ENCODE measurements around the gene TBX3. TPM values are rescaled to one million over a fixed set of nuclear protein-coding genes. Genes with fewer than 3 reads are reported as not detected.

The TBX3 gene
- polyA plus RNA-seq, 3 donors from 2014 or later, result not detected

DNA sequence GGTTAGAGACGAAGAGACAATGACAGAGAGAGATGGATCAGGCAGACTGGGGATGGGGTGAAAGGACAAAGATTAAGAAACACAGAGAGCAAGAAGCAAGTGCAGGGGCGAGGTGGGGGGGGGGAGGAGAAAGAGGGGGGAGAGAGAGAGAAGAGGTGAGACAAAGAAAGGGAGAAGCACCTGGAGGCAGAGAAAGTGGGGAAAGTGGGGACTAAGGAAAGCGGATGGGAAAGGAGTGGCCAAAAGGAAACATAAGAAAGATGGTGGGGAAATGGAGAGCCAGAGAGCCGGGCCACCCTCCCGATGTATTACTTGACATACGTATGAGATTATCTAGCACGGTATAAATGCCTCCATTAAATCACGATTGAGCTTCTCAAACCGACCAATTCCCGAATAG lies 18.5 kb upstream of the TBX3 start:
- Mint-ChIP-seq H3K4me3 (no peak overlapping the region), H3K27ac (no peak overlapping the region), H3K9me3 (peaks cover 0 to 7% (median under 1%) of the 10 kb centered on the region in 6 donors), H3K36me3 (no peaks in the 10 kb centered on the region), H3K4me1 (no peaks in the 10 kb centered on the region), H3K27me3 (ENCODE audit: low read depth in 3 of 3) (peaks cover 13 to 19% (median 14%) of the 10 kb centered on the region in 3 donors)
- DNase-seq, result no peak

DNA sequence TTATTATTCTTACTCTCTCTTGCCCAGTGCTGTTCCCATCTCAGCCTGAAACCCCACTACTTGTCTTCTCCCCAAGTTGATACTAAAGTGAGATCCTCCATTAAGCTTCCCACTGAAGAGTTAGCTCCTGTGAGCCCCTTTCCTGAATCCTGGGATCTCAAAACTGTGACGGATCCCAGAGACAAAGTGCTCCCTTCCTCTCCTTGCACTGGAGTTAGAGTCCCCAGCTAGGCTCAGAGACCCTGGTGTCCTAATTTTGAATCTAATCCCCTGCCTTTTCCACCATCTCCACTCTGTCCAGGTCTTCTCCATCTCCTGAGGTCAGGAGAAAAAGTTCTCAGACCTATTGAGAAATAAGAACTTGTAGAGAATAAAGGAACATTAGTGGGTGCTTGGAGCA lies 17.6 kb upstream of the TBX3 start:
- peaks cover 13 to 26% (median 14%) of the 10 kb centered on the region in 3 donors for H3K27me3 Mint-ChIP-seq (ENCODE audit: low read depth in 3 of 3)
- H3K9me3 Mint-ChIP-seq, result peaks cover 0 to 7% (median under 1%) of the 10 kb centered on the region in 6 donors
- no peaks in the 10 kb centered on the region for H3K36me3 Mint-ChIP-seq
- DNase-seq, result no peak
- H3K27ac Mint-ChIP-seq, result no peak overlapping the region
- no peak overlapping the region for H3K4me3 Mint-ChIP-seq
- no peaks in the 10 kb centered on the region for H3K4me1 Mint-ChIP-seq

DNA sequence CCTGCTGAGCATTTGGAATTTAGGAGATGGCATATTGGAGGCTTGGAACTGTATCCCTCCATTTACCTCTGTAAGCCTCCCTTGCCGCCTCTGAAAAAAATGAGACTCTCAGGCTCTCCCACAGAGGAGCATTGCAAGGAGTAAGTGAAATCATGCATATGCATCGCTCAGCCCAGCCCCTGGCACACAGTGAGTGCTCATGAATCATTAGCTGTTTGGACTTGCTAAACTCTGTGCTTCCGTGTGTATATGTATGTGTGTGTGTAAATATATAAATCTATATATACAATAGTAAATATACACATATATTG lies 17.1 kb upstream of the TBX3 start:
- H3K4me3 Mint-ChIP-seq, result no peak overlapping the region
- H3K9me3 Mint-ChIP-seq, result peaks cover 0 to 7% (median under 1%) of the 10 kb centered on the region in 6 donors
- DNase-seq, result no peak
- H3K4me1 Mint-ChIP-seq, result no peaks in the 10 kb centered on the region
- H3K36me3 Mint-ChIP-seq, result no peaks in the 10 kb centered on the region
- H3K27me3 Mint-ChIP-seq (ENCODE audit: low read depth in 3 of 3), result peaks cover 14 to 29% (median 16%) of the 10 kb centered on the region in 3 donors
- no peak overlapping the region for H3K27ac Mint-ChIP-seq

DNA sequence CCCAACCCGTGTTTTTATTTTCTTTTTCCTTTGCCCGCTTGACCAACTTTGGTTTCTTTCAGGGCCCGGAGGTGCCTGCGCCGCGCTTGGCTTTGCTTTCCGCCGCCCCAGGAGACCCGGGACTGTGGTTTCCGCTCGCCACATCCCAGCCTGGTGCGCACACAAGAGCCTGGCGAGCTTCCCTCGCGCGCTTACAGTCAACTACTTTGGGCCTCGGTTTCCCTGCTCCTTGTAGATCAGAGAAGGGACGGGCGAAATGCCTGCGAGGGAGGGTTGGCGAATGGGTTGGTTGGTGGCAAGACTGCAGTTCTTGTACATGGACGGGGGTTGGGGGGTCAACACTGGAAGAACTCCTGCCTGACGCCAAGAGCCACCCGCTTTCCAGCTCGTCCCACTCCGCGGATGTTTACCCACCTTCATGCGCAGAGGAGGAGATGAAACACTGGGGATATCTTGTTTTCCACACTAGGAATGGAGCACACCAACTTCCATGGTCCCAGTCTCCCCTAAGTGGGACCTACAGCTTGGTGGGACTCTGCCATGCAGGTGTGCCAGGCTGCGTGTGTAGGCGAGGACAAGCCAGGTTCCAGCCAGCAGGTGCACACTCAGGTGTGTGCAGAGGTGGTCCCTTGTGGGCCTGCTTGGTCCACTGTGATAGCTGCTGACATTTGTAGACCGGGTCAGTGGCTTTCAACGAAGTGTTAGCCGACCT lies 16.6 kb upstream of the TBX3 start:
- H3K27me3 Mint-ChIP-seq (ENCODE audit: low read depth in 3 of 3), result peaks cover 18 to 32% (median 19%) of the 10 kb centered on the region in 3 donors
- H3K4me3 Mint-ChIP-seq, result no peak overlapping the region
- H3K9me3 Mint-ChIP-seq, result peaks cover 0 to 10% (median under 1%) of the 10 kb centered on the region in 6 donors
- no peak overlapping the region for H3K27ac Mint-ChIP-seq
- no peaks in the 10 kb centered on the region for H3K36me3 Mint-ChIP-seq
- DNase-seq, result no peak
- H3K4me1 Mint-ChIP-seq, result no peaks in the 10 kb centered on the region

DNA sequence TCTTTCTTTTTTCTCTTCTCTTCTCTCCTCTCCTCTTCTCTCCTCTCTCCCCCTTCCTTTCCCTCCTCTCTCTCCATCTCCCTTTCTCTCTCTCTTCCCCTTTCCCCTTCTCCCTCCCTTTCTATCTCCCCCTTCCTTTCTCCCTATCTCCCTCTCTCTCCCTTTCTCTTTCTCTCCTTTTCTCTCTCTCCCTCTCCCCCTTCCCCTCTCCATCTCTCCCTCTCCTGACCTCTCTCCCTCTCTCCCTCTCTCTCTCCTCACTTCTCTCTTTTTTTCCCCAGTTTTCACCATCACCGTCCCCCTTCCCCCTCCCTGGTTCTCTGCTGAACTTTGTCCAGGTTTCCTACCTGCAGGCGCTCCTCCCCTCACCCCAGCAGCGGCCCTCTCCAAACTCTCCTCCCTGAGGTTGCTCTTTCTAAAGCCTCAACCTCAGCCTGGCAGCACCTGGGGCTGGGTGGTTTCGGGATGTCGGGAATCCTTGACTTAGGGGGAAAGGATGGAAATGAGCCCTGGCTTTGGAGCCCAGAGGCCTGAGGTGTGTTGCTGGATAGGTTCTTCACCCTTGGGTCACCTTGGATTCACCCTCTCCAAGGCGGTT lies 14.7 kb upstream of the TBX3 start:
- H3K4me3 Mint-ChIP-seq, result no peak overlapping the region
- H3K36me3 Mint-ChIP-seq, result no peaks in the 10 kb centered on the region
- H3K4me1 Mint-ChIP-seq, result no peaks in the 10 kb centered on the region
- no peak overlapping the region for H3K27ac Mint-ChIP-seq
- H3K27me3 Mint-ChIP-seq (ENCODE audit: low read depth in 3 of 3), result peaks cover 21 to 47% (median 24%) of the 10 kb centered on the region in 3 donors
- DNase-seq, result no peak
- H3K9me3 Mint-ChIP-seq, result peaks cover 0 to 16% (median 1%) of the 10 kb centered on the region in 6 donors

- no peak overlapping the region for H3K27ac Mint-ChIP-seq
- no peaks in the 10 kb centered on the region for H3K36me3 Mint-ChIP-seq
- peaks cover 18 to 51% (median 22%) of the 10 kb centered on the region in 3 donors for H3K27me3 Mint-ChIP-seq (ENCODE audit: low read depth in 3 of 3)
- H3K4me3 Mint-ChIP-seq, result no peak overlapping the region
- no peak for DNase-seq
- H3K9me3 Mint-ChIP-seq, result peaks cover 0 to 19% (median 2%) of the 10 kb centered on the region in 6 donors
- H3K4me1 Mint-ChIP-seq, result no peaks in the 10 kb centered on the region
Measured at GRCh38 chr12:114697741-114698565, 14.0 kb upstream of the TBX3 start.

DNA sequence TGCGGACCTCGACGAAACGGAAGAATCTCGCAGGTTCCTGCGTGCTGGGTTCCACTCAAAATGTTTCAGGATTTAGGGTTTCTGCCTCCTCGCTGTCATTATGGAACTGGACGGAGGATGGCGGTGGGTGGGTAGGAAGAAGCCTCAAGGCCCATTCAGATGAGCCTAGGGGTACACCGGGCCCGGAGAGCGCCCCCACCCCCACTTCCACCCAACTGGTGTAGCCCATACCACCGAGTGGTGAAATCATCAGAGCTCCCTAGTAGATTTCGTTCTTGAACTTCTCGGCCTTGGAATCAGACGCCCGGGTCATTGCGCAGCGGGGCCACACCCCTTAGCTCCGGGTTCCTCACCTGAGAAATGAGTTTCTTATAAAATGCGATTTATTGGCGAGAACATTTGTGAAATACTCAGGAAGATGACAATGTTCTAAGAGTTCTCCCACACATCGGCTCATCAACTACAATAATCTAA lies 13.3 kb upstream of the TBX3 start:
- H3K4me3 Mint-ChIP-seq, result no peak overlapping the region
- no peaks in the 10 kb centered on the region for H3K36me3 Mint-ChIP-seq
- no peaks in the 10 kb centered on the region for H3K4me1 Mint-ChIP-seq
- peaks cover 0 to 19% (median 2%) of the 10 kb centered on the region in 6 donors for H3K9me3 Mint-ChIP-seq
- H3K27me3 Mint-ChIP-seq (ENCODE audit: low read depth in 3 of 3), result peaks cover 18 to 51% (median 22%) of the 10 kb centered on the region in 3 donors
- no peak overlapping the region for H3K27ac Mint-ChIP-seq
- no peak for DNase-seq

GRCh38 chr12:114696443-114697242 lies 12.7 kb upstream of the TBX3 start:
- H3K36me3 Mint-ChIP-seq, result no peaks in the 10 kb centered on the region
- peaks cover 14 to 55% (median 24%) of the 10 kb centered on the region in 3 donors for H3K27me3 Mint-ChIP-seq (ENCODE audit: low read depth in 3 of 3)
- H3K27ac Mint-ChIP-seq, result no peak overlapping the region
- DNase-seq, result no peak
- H3K9me3 Mint-ChIP-seq, result peaks cover 0 to 19% (median 2%) of the 10 kb centered on the region in 6 donors
- no peaks in the 10 kb centered on the region for H3K4me1 Mint-ChIP-seq
- no peak overlapping the region for H3K4me3 Mint-ChIP-seq

- peaks cover 14 to 56% (median 32%) of the 10 kb centered on the region in 3 donors for H3K27me3 Mint-ChIP-seq (ENCODE audit: low read depth in 3 of 3)
- H3K36me3 Mint-ChIP-seq, result no peaks in the 10 kb centered on the region
- H3K4me1 Mint-ChIP-seq, result no peaks in the 10 kb centered on the region
- H3K4me3 Mint-ChIP-seq, result no peak overlapping the region
- H3K27ac Mint-ChIP-seq, result no peak overlapping the region
- DNase-seq, result no peak
- peaks cover 1 to 19% (median 3%) of the 10 kb centered on the region in 6 donors for H3K9me3 Mint-ChIP-seq
Measured at GRCh38 chr12:114695305-114695592, 11.3 kb upstream of the TBX3 start.

GRCh38 chr12:114694436-114695304 lies 10.7 kb upstream of the TBX3 start:
- H3K36me3 Mint-ChIP-seq, result no peaks in the 10 kb centered on the region
- no peak for DNase-seq
- H3K27me3 Mint-ChIP-seq (ENCODE audit: low read depth in 3 of 3), result peaks cover 19 to 56% (median 35%) of the 10 kb centered on the region in 3 donors
- no peak overlapping the region for H3K27ac Mint-ChIP-seq
- H3K4me3 Mint-ChIP-seq, result no peak overlapping the region
- H3K9me3 Mint-ChIP-seq, result peaks cover 1 to 19% (median 6%) of the 10 kb centered on the region in 6 donors
- no peaks in the 10 kb centered on the region for H3K4me1 Mint-ChIP-seq

- Mint-ChIP-seq H3K36me3 (no peaks in the 10 kb centered on the region), H3K27ac (no peak overlapping the region), H3K4me1 (no peaks in the 10 kb centered on the region), H3K9me3 (peaks cover 1 to 29% (median 10%) of the 10 kb centered on the region in 6 donors), H3K4me3 (no peak overlapping the region), H3K27me3 (ENCODE audit: low read depth in 3 of 3) (peaks cover 23 to 59% (median 38%) of the 10 kb centered on the region in 3 donors)
- no peak for DNase-seq
Measured at GRCh38 chr12:114693532-114693931, 9.6 kb upstream of the TBX3 start.

- peaks cover 25 to 59% (median 38%) of the 10 kb centered on the region in 3 donors for H3K27me3 Mint-ChIP-seq (ENCODE audit: low read depth in 3 of 3)
- H3K4me3 Mint-ChIP-seq, result no peak overlapping the region
- no peak overlapping the region for H3K27ac Mint-ChIP-seq
- H3K4me1 Mint-ChIP-seq, result no peaks in the 10 kb centered on the region
- no peaks in the 10 kb centered on the region for H3K36me3 Mint-ChIP-seq
- peaks cover 3 to 33% (median 11%) of the 10 kb centered on the region in 6 donors for H3K9me3 Mint-ChIP-seq
- DNase-seq, result no peak
Measured at GRCh38 chr12:114693059-114693531, 9.1 kb upstream of the TBX3 start.
